Transverse colon (tissue), 4 donors: ENCODE results near the gene ARL15. TPM values are rescaled to one million over a fixed set of nuclear protein-coding genes. Genes with fewer than 3 reads are reported as not detected.

Source experiments
- DNase-seq: peaks from one replicate; pipeline ENCODE4 v3.0.0-alpha.2; 2019
- H3K27ac ChIP-seq, 4 donors: fragments of 200-600 bp; sonication (generic); 2 replicates each; pipeline ENCODE4 v1.5.1; 2016 to 2018; ENCODE audit warnings: inconsistent platforms in 4 of 4
- H3K27me3 ChIP-seq: fragments of 200-600 bp; sonication (generic); 2 replicates; pipeline ENCODE4 v1.5.1; 2017; ENCODE audit warnings: inconsistent platforms
- H3K36me3 ChIP-seq, 4 donors: fragments of 200-600 bp; sonication (generic); 2 replicates each; pipeline ENCODE4 v1.5.1; 2017 to 2019; ENCODE audit warnings: inconsistent platforms in 4 of 4
- H3K4me1 ChIP-seq, 4 donors: fragments of 200-600 bp; sonication (generic); 2 replicates each; pipeline ENCODE4 v1.5.1; 2017 to 2020; ENCODE audit warnings: inconsistent platforms in 4 of 4
- H3K4me3 ChIP-seq, 4 donors: fragments of 200-600 bp; sonication (generic); 1 replicate in 1 of 4; 2 replicates in 3 of 4; pipeline versions ENCODE4 v1.5.1 to v1.6.1; 2017 to 2019; ENCODE audit warnings: inconsistent platforms in 4 of 4
- H3K9me3 ChIP-seq, 2 donors: fragments of 200-600 bp; sonication (generic); 2 replicates each; pipeline ENCODE4 v1.5.1; 2017 to 2019; ENCODE audit warnings: inconsistent platforms in 2 of 2
- CTCF ChIP-seq, 5 experiments: fragments of 200-600 bp in 3 of 5; fragments of 450-650 bp in 2 of 5; sonication (generic) in 3 of 5; IDR thresholded peaks; 1 replicate in 2 of 5; 2 replicates in 3 of 5; pipeline ENCODE4 v1.5.1; 2016 to 2017; ENCODE audit warnings: antibody characterized with exemption in 5 of 5, inconsistent platforms in 3 of 5, mild to moderate bottlenecking in 2 of 5, moderate library complexity in 1 of 5
- EP300 ChIP-seq: sonication (generic); formaldehyde crosslinking; IDR thresholded peaks from one replicate; pipeline ENCODE4 v1.6.1; 2017; ENCODE audit warnings: antibody characterized with exemption, low read depth
- POLR2A ChIP-seq: fragments of 450-650 bp; IDR thresholded peaks from one replicate; pipeline ENCODE4 v1.6.1; 2016; ENCODE audit warnings: antibody characterized with exemption, mild to moderate bottlenecking, moderate library complexity
- POLR2AphosphoS5 ChIP-seq, 3 donors: sonication (generic); formaldehyde crosslinking; IDR thresholded peaks; one replicate each; pipeline ENCODE4 v1.6.1; 2016; ENCODE audit warnings: antibody characterized with exemption in 3 of 3
- WGBS, 2 donors: methylation state at CpG; one replicate each; pipeline ENCODE4 v1.1.5; 2018; ENCODE audit warnings: low coverage in 1 of 2; 5-methylcytosine and 5-hydroxymethylcytosine counted together
- in situ Hi-C, 4 donors: fragments of 200-750 bp; cut with MboI; loops; one replicate each; pipeline versions ENCODE4 v1.15.0 to v1.15.1; 2017; ENCODE audit warnings: low sequenced_read_pairs in 3 of 4, low pct_ligation_motif_present in 1 of 4, low pct_unique_long_range_greater_than_20kb in 1 of 4
- intact Hi-C: fragments of 100-400 bp; cut with DNase I; formaldehyde crosslinking; loops from one replicate; pipeline ENCODE4 v1.15.1; 2023; ENCODE audit warnings: low total_unique reads
- total RNA-seq, 4 donors: library from RNA; depleted of rRNA; stranded (reverse); fragments of >200 nt; gene quantifications; one replicate each; pipeline ENCODE4 v1.1.0, GENCODE V29; 2016

Gene ARL15
- total RNA-seq, 4 donors from 2014 or later: 9.0 to 57.1 (median 27.7) TPM

GRCh38 chr5:53972314-53972713 is 338.1 kb downstream of the ARL15 start:
- in situ Hi-C loops: no loop called here
- TF ChIP-seq POLR2A (no peak), EP300 (no peak), CTCF (IDR thresholded peaks at IDR 0.05) (no peak), POLR2AphosphoS5 (IDR thresholded peaks at IDR 0.05) (no peak)
- Histone ChIP-seq H3K4me1 (no peaks in the 10 kb centered on the region), H3K4me3 (no peak overlapping the region), H3K36me3 (no peaks in the 10 kb centered on the region), H3K9me3 (no peaks in the 10 kb centered on the region), H3K27ac (no peak overlapping the region), H3K27me3 (no peaks in the 10 kb centered on the region)
- WGBS, 2 donors: 94 to 98% methylated on average over 4 of the region's 4 CpGs
- DNase-seq: no peak
- intact Hi-C loops: no loop called here

- H3K4me3 ChIP-seq: no peak overlapping the region
- H3K27ac ChIP-seq: no peak overlapping the region
- no peaks in the 10 kb centered on the region for H3K4me1 ChIP-seq
- H3K27me3 ChIP-seq: no peaks in the 10 kb centered on the region
- in situ Hi-C loops: no loop called here
- no peaks in the 10 kb centered on the region for H3K36me3 ChIP-seq
- DNase-seq: no peak
- intact Hi-C loops: no loop called here
- TF ChIP-seq POLR2AphosphoS5 (IDR thresholded peaks at IDR 0.05): no peak
- TF ChIP-seq CTCF (IDR thresholded peaks at IDR 0.05): no peak
- no peak for TF ChIP-seq EP300
- no peak for TF ChIP-seq POLR2A
- H3K9me3 ChIP-seq: no peaks in the 10 kb centered on the region
These were observed 338.8 kb downstream of the ARL15 start for GRCh38 chr5:53971551-53971950.

GRCh38 chr5:53971131-53971530 is 339.2 kb downstream of the ARL15 start:
- in situ Hi-C loops: no loop called here
- 70 to 72% methylated on average over 2 of the region's 2 CpGs for WGBS, 2 donors
- no peak for DNase-seq
- no peaks in the 10 kb centered on the region for H3K9me3 ChIP-seq
- intact Hi-C loops: no loop called here
- TF ChIP-seq POLR2AphosphoS5 (IDR thresholded peaks at IDR 0.05): no peak
- H3K36me3 ChIP-seq: no peaks in the 10 kb centered on the region
- H3K4me3 ChIP-seq: no peak overlapping the region
- no peaks in the 10 kb centered on the region for H3K27me3 ChIP-seq
- H3K4me1 ChIP-seq: no peaks in the 10 kb centered on the region
- no peak overlapping the region for H3K27ac ChIP-seq

- H3K4me1 ChIP-seq: no peaks in the 10 kb centered on the region
- H3K4me3 ChIP-seq: no peak overlapping the region
- DNase-seq: no peak
- H3K36me3 ChIP-seq: no peaks in the 10 kb centered on the region
- no peaks in the 10 kb centered on the region for H3K9me3 ChIP-seq
- in situ Hi-C loops: no loop called here
- TF ChIP-seq POLR2A (no peak), CTCF (IDR thresholded peaks at IDR 0.05) (no peak), EP300 (no peak), POLR2AphosphoS5 (IDR thresholded peaks at IDR 0.05) (no peak)
- intact Hi-C loops: no loop called here
- no peak overlapping the region for H3K27ac ChIP-seq
- WGBS, 2 donors: 81 to 89% methylated on average over 3 of the region's 3 CpGs
- no peaks in the 10 kb centered on the region for H3K27me3 ChIP-seq
These were observed 339.9 kb downstream of the ARL15 start for GRCh38 chr5:53970475-53970874.

- no peaks in the 10 kb centered on the region for H3K27me3 ChIP-seq
- no peak overlapping the region for H3K27ac ChIP-seq
- no peak for TF ChIP-seq POLR2A
- TF ChIP-seq POLR2AphosphoS5 (IDR thresholded peaks at IDR 0.05): no peak
- TF ChIP-seq CTCF (IDR thresholded peaks at IDR 0.05): no peak
- no peak for TF ChIP-seq EP300
- no peaks in the 10 kb centered on the region for H3K36me3 ChIP-seq
- no peaks in the 10 kb centered on the region for H3K4me1 ChIP-seq
- in situ Hi-C loops (no loop called here), intact Hi-C loops (no loop called here)
- WGBS, 2 donors: 82 to 93% methylated on average over 2 of the region's 2 CpGs
- no peak for DNase-seq
- no peak overlapping the region for H3K4me3 ChIP-seq
- no peaks in the 10 kb centered on the region for H3K9me3 ChIP-seq
These were observed 341.1 kb downstream of the ARL15 start for GRCh38 chr5:53969176-53969730.
